Right ventricle myocardium superior (tissue), 1 donor: ENCODE results near the gene ENAH. TPM values are rescaled to one million over a fixed set of nuclear protein-coding genes. Genes with fewer than 3 reads are reported as not detected.
"Not testable (repeated sequence)": the region's sequence is repeated elsewhere in the genome, so short reads cannot be mapped to it uniquely, and the experiment has no call there.

Source experiments
- ATAC-seq: fragments of 200-7000 bp; cut with Tn5 transposase; one replicate; pipeline ENCODE4 v1.9.1; 2020; ENCODE audit warnings: mild to moderate bottlenecking; ENCODE audit not compliant: poor library complexity
- DNase-seq: peaks from one replicate; pipeline ENCODE4 v3.0.0-alpha.2; 2020
- intact Hi-C: fragments of 100-400 bp; cut with DNase I; formaldehyde crosslinking; loops from one replicate; pipeline ENCODE4 v1.11.2; 2022
- total RNA-seq: library from RNA; stranded (reverse); fragmentation: NEBNext Ultra II Directional; extraction: Animal tissue kit (Norgen Biotek cat#: 25700); gene quantifications from one replicate; pipeline ENCODE4 v1.2.1, GENCODE V29; 2021
- donor health status: DM: no; HTN: yes; CAD: no; lungs with severe emphysema.

The ENAH gene
- total RNA-seq, 1 donor from 2014 or later, result 70.4 TPM

DNA sequence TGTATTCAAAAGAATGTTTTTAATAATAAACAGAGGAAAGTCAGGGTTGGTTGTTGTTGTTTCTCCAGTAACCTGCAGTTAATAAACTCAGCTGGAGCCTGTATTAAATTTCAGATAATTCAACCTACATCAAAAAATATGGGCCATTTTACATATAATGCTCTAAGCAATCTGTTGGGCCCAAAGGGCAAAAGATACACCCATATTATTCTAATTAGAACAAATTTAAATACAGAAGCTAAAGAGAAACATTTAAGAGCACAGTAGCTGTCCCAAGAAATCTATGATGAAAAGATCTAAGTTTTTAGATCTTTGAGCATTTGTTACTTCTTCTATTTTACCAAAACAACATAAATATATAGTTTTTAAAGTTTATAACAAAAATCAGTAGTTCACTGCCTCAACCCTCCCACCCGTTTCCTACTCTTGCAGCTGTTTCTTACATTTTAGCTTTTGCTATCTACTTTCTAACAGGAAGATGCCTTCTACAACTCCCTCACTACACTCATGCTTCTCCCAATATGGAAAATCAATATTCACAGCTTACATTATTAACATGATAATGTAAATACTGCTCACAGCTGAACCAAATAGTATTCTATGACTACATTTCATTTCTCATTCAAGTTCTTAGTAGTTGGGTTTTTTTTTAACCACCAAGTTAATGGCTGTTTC, 130.2 kb downstream of the ENAH start:
- DNase-seq (no peak), ATAC-seq (no peak)
- intact Hi-C loops, result no loop called here

DNA sequence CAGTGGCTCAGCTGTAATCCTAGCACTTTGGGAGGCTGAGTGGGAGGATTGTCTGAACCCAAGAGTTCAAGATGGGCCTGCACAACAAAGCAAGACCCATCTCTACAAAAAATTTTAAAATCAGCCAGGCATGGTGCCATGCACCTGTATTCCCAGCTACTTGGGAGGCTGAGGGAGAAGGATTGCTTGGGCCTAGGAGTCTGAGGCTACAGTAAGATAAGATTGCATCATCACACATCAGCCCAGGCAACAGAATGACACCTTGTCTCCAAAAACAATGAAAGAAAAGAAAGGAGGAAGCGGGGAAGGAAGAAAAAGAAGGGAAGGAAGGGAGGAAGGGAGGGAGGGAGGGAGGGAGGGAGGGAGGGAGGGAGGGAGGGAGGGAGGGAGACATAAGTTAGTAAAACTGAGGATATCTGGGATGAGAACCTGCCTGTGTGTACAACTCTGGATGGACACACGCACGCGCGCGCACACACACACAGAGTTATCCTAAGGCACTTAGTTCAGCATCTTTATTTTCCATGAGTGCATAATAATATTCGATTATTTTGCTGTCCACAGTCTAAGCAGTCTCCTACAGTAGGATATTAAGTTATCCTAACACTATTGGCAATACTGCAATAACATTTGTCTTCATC, 132.2 kb downstream of the ENAH start:
- ATAC-seq (no peak), DNase-seq (no peak)

DNA sequence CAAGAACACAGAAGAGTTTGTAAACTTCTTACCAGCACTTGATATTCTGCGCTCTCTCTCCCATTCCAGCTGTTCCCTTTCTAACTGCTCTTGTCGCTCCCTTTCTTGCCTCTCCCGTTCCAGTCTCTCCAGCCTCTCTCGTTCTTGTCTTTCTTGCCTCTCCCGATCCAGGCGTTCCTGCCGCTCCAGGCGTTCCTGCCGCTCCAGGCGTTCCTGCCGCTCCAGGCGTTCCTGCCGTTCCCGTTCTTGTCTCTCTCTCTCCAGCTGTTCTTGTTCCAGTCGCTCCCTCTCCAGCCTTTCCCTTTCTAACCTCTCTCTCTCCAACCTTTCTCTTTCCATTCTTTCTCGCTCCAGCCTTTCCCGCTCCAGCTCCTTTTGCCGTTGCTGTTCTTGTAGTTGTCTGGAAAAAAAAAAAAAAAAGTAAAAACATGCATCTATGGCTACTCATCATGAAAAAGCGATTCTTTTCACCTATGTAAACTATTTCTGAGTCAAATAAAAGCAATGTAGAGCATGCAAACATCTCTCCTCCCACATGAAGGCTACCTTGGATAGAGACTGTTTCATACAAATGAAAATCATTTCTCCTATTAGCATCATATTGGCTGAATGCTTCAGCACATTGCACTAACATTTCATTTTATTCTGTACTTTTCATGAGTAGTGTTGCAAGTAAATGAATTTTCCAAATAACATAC, 133.6 kb downstream of the ENAH start:
- ATAC-seq (peak; percentile 55), DNase-seq (peak; percentile 44)
- intact Hi-C loops, result no loop called here

More for the DNA sequence above, 132.2 kb downstream of the ENAH start:
- intact Hi-C loops, result no loop called here

DNA sequence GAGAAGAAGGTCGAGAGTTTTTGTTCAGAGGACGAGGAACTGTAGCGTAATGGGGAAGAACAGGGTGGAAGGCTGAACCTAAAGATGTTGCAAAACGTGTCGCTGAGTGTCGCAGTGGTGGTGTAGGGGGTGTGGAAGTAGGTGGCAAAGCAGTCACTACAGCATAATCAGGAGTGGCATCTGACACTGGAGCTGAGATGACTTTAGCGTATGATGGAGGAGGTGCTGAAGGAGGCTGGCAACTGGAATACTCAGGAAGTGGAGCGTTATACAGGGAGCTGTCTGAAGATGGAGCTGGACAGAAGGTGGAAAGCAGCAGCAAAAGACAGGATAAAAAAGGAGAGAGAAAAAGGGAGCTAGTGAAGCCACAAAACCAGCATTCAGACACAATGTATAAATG, 135.2 kb downstream of the ENAH start:
- DNase-seq (no peak), ATAC-seq (no peak)
- intact Hi-C loops, result no loop called here

DNA sequence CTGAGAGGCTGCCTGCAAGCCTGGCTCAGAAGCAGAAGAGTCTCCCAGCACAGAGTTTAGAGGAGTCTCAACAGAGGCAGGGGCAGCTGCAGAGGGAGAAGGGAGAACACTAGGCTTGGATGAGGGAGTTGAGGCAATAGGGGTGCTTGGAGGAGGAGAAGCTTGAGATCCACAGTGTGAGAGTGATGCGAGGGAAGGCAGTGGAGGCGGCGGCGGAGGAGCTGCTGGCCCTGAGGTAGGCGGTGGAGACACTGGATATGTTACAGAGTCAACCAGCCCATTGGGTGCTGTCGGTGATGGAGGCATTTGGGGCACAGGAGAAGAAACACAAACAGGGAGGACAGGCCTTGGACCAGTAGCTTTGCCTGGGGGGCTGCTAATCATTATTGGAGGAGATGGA, 135.7 kb downstream of the ENAH start:
- intact Hi-C loops, result no loop called here
- DNase-seq, result no peak
- ATAC-seq, result no peak

DNA sequence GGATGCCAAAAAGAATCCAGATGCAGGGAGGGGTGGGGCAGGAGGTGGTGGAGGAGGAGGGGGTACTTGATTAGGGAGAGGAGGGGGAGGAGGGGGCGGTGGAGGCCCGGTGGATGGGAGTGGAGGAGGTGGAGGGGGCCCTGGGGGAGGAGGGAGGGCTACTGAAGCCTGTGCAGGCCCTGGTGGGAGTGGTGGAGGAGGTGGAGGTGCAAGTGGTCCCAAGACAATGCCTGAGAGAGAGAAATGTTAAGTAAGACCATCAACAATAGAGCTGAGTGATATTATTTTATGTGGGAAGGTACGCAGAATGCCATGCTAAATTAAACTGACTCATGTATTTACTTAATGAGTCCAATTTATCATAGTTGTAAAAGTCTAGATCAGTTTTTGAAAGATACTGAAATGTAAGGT, 138.2 kb downstream of the ENAH start:
- intact Hi-C loops, result no loop called here
- DNase-seq, result no peak
- no peak for ATAC-seq

DNA sequence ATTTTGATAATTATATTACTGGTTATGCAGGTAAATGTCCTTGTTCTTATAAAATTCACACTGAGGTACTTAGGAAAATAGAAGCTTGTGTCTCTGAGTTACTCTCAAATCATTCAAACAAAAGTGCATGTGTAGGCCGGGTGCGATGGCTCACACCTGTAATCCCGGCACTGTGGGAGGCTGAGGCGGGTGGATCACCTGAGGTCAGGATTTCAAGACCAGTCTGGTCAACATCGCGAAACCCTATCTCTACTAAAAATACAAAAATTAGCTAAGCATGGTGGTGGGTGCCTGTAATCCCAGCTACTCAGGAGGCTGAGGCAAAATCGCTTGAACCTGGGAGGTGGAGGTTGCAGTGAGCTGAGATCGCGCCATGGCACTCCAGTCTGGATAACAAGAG, 139.3 kb downstream of the ENAH start:
- not testable (repeated sequence) for ATAC-seq

DNA sequence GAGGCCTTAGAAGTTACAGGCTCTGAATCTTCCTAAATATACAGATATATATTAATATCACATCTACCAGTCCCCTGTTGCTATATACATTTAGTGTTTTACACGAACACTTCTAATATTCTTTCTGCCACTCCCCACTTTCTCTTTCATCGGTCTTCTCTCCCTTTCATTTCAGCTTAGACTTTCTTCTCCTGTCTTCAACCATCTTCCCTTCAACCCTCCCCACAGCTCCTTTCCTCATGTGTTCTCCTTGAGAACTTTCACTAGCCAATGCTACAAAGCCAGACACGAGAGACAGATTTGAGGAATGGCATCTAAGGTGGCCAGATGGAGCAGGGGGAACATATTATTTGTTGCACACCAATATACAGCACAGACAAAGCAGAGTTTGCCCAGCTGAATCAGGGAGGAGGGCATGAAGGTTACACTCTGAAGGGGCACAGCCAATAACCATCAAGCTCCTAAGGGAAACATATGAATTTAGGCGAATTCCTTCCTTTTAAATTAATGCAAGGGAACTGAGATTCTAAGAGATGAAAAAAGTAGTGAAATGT, 141.0 kb downstream of the ENAH start:
- intact Hi-C loops, result no loop called here
- DNase-seq, result no peak
- ATAC-seq, result no peak

More for the DNA sequence above, 139.3 kb downstream of the ENAH start:
- DNase-seq, intact Hi-C loops: not testable (repeated sequence)

DNA sequence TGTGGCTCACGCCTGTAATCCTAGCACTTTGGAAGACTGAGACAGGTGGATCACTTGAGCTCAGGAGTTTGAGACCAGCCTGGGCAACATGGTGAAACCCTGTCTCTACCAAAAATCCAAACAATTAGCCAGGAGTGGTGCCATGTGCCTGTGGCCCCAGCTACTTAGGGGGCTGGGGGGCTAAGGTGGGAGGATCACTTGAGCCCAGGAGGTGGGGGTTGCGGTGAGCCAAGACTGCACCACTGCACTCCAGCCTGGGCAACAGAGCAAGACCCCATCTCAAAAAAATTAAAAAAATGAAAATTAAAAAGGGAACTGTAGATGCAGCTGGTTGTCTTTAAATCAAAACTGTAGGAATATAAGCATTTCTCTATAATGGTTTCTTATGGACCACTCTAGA, 142.2 kb downstream of the ENAH start:
- DNase-seq, intact Hi-C loops, ATAC-seq: not testable (repeated sequence)

DNA sequence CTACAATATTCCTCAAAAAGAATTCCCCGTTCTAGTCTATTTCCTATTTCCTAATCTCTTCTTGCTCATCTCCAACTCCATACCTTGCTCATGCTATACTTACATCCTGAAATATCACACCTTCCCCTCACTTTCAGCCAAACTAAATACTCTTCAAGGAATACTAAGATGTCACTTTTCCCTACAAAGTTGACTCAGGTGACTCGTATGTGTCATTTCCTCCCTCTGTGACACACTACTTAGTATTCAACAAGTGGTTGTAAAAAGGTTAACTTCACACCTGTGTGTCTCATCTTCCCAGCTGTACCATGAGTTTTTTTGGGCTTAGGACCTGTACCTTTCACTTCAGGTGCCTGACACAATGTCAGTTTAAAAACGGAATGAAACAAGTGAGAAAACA, 143.2 kb downstream of the ENAH start:
- intact Hi-C loops, result no loop called here
- DNase-seq, result no peak
- no peak for ATAC-seq

DNA sequence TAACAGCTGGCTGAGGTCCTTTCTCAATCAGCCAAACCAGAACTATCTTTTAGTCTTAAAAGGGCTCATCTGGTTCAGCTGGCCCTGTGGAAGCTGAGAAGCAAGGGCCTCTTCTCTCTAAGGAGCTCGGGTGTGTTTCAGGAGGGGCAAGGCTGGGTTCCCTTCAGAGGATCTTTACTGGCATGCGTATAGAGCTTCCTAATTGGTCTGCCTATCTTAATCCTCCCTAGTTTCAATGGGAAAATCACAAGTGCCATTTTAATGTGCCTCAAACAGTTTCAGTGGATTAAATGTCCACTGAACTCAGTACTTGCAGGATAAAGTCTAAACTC, 143.6 kb downstream of the ENAH start:
- peak; percentile 14 for ATAC-seq
- intact Hi-C loops, result no loop called here
- DNase-seq, result no peak

DNA sequence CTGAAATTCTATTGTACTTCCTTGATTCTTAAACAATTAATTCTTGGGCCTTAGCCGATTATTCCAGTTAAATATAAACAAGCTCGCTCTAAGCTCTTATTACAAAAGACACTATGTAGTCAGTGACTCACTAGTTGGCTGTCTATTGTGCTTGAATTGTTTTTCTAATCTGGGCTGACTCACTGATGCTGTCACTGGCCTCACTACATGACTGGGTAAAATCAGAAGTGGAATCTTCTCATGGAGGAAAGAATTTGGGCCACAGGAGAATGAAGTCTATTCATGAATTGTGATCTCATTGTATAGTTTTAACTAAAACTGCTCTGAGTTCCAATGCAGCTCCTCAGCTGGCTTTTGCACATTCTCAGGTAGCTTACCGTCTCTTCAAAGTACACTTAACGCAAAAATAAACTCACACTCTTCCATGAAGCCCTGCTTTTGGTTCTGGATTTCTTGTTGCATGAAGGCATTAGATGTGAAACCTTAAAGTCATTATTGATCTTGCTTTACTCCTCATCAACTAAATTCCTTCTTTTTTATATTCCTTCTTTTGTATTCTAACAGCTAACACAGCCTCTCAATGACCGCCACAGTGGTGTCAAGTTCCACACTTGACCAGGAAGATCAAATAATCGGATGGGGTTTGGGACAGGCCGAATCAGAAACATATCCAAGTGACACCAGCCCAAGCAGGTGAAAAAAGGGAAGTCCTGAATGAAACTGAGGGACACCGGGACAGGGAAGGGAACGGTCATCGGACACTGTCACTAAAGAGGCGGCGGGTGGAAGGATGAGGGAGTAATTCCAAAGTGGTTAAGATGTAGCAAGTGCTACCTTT, 144.2 kb downstream of the ENAH start:
- intact Hi-C loops, result no loop called here
- DNase-seq, result no peak

DNA sequence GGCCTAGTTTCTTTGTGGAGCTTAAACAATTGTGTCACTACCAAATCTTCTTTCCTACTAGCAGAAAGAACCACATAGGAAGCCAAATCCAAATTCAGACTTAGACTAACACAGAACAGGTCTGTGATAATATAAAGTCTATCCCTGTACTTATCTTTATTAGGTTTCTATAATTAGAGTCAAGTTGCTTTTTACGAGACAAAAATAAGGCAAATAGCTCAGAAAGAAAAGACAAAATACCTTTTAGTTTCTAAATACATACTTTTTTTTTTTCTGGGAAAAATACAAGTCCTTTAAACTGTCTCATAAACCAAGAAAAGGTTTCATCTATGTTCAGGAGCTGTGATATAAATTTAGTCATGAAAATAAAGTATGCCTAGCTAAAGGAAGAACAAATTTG, 146.2 kb downstream of the ENAH start:
- ATAC-seq, result no peak
- intact Hi-C loops, result no loop called here
- no peak for DNase-seq

More for the DNA sequence above, 144.2 kb downstream of the ENAH start:
- ATAC-seq, result peak; percentile 97

DNA sequence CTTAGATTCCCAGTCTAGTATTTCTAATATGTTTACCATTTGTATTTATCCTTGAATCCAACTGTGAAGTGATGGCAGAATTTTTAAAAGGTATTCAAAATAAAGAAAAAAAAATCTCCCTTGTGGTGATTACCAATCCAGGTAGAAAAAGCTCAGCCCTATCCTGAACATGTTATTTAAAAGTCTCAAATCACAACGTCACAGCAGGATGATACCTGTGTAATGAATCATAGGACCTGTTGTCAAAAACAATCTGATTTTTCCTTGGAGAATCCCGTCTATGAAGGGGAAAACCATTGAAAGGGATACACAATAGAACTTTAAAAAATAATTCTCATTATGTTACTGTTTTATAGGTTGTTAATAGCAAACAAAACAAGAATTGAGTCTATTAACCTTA, 148.1 kb downstream of the ENAH start:
- DNase-seq (no peak), ATAC-seq (no peak)
- intact Hi-C loops, result no loop called here

DNA sequence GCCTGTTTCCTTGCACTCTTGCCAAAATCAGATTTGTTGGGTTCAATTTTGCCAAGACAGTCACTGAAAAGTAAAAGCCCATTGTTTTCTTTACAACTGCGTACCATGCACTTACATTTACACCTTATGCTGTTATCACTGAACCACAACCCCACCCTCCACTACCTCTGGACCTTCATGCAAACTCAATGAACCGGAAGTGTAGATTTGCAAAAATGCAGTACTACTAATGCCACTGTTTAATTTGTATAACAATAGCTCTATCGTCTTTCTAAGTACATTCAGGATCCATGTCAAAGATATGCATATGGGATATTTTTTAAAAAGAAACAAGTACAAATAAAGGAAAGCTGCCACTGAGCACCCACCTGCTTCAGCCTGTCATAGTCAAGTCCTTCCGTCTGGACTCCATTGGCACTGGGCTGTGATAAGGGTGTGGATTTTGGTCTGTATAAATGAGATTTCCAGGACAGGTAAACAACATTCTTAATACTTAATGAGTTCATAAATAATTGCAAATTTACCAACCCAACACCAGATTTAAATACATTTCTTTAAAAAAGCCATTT, 152.2 kb downstream of the ENAH start:
- DNase-seq (no peak), ATAC-seq (no peak)
- intact Hi-C loops, result no loop called here

DNA sequence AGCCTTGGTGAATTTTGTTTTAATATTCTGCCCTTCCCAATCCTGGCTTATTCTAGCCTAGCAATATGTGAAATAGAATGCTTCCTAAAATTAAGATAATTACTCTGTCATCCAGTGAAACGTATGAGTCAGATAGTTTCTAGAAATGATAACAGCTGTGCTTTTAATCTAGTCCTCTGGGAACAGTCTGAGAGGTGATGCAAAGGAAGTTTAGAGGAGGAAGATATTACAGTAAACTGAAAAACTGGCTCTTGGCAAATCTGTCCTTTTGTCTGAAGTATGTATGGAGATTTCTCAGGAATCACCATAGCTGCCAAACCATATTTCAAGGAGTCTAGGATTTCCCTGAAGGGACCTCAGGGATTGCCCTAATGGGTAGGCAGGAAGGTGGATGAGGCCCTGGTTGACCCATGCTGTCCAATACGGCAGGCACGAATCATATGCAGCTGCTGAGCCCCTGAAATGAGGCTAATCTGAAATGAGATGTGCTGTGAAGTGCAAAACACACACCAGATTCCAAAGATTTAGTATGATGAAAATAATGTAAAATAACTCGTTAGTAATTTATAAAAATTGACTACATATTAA, 154.3 kb downstream of the ENAH start:
- DNase-seq, result no peak
- no peak for ATAC-seq
- intact Hi-C loops, result no loop called here

DNA sequence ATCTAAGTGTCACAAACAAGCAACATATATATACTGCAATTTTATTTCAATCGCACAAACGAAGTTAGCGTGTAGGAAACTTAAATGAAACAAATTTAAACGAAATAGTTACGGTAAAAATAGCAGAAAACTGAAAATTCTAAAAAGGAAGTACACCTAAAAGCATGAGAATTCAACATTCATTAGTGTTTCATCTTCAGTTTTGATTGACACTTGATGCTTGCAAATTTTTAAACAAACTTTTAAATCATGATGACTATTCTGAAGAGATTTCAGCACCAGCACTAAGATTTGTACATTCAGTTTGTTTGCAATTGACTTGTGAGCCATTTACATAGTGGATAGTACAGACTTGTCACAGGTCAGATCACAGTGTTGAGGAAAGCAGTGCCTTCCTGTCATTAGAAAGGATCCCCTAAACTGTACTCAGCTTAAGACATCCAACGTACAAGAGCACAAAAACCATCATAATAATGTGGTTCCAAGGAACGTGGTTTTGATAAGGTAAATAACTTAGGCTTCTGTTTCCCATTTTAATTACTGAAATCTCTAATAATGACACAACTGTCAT, 158.0 kb downstream of the ENAH start:
- intact Hi-C loops, result no loop called here
- ATAC-seq (no peak), DNase-seq (no peak)
